ENCODE data around the gene AIRE.

DNA sequence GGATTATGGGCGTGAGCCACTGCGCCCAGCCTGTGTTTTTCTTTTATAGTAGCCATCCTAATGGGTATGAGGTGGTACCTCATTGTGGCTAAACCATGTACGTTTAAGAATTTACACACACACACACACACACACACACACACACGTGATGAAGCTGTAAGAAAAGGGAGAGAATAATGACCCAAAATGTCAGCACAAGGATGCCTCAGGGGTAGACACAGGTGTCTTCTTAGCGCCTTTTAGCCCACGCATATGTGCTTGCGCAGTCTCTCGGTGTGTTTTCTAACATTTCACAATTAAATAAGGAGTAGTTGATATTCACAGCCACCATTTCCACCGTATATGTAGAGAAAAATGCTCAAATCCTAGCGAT is 13.4 kb downstream of the AIRE start:
- TF ChIP-seq NCOR1 (IDR thresholded peaks at IDR 0.05; ENCODE audit: borderline replicate concordance, low read length) (no peak), CAMTA2 (CRISPR knock-in tag; IDR thresholded peaks at IDR 0.05; ENCODE audit: borderline replicate concordance) (no peak), ZNF672 (CRISPR knock-in tag; IDR thresholded peaks at IDR 0.05) (no peak), CHD2 (IDR thresholded peaks at IDR 0.05; ENCODE audit: low read depth, low read length) (no peak), ZFP62 (CRISPR knock-in tag; IDR thresholded peaks at IDR 0.05) (no peak), ZNF644 (CRISPR knock-in tag; IDR thresholded peaks at IDR 0.05; ENCODE audit: low read depth) (no peak), SIX1 (CRISPR knock-in tag; IDR thresholded peaks at IDR 0.05; ENCODE audit: borderline replicate concordance) (no peak), ZNF138 (CRISPR knock-in tag; IDR thresholded peaks at IDR 0.05; ENCODE audit: low read depth) (no peak), RNF2 (conservative IDR thresholded peaks at IDR 0.05; ENCODE audit: low read depth) (no peak)
- TF ChIP-seq, protein P1, sequence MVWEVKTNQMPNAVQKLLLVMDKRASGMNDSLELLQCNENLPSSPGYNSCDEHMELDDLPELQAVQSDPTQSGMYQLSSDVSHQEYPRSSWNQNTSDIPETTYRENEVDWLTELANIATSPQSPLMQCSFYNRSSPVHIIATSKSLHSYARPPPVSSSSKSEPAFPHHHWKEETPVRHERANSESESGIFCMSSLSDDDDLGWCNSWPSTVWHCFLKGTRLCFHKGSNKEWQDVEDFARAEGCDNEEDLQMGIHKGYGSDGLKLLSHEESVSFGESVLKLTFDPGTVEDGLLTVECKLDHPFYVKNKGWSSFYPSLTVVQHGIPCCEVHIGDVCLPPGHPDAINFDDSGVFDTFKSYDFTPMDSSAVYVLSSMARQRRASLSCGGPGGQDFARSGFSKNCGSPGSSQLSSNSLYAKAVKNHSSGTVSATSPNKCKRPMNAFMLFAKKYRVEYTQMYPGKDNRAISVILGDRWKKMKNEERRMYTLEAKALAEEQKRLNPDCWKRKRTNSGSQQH (CRISPR knock-in tag; IDR thresholded peaks at IDR 0.05; ENCODE audit: low read depth) = no peak
- TF ChIP-seq, protein P2, sequence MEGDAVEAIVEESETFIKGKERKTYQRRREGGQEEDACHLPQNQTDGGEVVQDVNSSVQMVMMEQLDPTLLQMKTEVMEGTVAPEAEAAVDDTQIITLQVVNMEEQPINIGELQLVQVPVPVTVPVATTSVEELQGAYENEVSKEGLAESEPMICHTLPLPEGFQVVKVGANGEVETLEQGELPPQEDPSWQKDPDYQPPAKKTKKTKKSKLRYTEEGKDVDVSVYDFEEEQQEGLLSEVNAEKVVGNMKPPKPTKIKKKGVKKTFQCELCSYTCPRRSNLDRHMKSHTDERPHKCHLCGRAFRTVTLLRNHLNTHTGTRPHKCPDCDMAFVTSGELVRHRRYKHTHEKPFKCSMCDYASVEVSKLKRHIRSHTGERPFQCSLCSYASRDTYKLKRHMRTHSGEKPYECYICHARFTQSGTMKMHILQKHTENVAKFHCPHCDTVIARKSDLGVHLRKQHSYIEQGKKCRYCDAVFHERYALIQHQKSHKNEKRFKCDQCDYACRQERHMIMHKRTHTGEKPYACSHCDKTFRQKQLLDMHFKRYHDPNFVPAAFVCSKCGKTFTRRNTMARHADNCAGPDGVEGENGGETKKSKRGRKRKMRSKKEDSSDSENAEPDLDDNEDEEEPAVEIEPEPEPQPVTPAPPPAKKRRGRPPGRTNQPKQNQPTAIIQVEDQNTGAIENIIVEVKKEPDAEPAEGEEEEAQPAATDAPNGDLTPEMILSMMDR (CRISPR knock-in tag; IDR thresholded peaks at IDR 0.05) = no peak

All from HepG2 (cell line).